RWPE1 (cell line): ENCODE measurements around the gene NR6A1.
A peak's percentile ranks its signal among the peaks of the same experiment; 100 is the strongest.
"Not testable (repeated sequence)": the region's sequence is repeated elsewhere in the genome, so short reads cannot be mapped to it uniquely, and the experiment has no call there.

ENCODE experiments used
- CTCF ChIA-PET: fragments of 350-600 bp; sonication (Branson Sonifier 250); formaldehyde crosslinking; extraction: SDS; loops from one replicate; lab custom pipeline; 2021; lab: Yijun Ruan, JAX
- POLR2A ChIA-PET: fragments of 400-600 bp; formaldehyde crosslinking; extraction: SDS; loops from one replicate; lab custom pipeline; 2020; ENCODE audit warnings: antibody characterized with exemption; ENCODE audit not compliant: low non-redundant PET; lab: Yijun Ruan, JAX
- DNase-seq: peaks from one replicate; pipeline ENCODE4 v3.0.0; 2012; ENCODE audit warnings: low spot score
- H3K27ac ChIP-seq: fragments of 450-650 bp; 2 replicates; pipeline ENCODE4 v1.5.1; 2017
- CTCF ChIP-seq: fragments of 450-650 bp; conservative IDR thresholded peaks from 2 replicates; pipeline ENCODE4 v1.5.1; 2017; ENCODE audit warnings: low read depth, mild to moderate bottlenecking

Gene NR6A1

DNA sequence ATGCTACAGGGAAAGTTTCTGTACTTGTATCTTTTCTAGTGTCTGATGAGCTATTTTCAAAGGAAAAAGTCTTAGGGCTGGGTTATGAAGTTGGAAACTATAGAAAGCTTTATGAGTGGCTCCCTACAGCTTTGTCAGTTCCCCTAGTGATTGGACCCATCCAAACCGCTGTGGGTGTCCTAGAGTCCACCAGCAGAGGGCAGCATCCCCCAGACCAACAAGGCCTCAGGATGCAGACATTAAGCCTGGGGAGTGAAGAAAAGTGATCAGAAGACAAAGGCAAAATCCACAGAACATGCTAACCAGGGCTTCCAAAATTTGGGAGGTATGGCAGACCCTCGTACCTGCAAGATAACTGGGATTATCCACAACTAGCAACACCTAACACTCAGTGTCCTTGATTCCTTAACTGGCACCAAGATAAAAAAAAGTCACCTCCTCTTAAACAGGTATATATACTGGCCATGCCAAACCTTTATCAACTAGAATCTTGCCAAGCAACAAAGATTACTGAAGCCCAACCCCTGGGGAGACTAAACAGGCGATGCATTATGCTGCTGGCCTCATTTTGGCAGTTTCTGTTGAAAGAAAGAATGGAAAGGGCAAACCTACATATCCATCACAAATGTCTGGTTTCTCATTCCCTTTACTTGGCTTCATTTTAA is 153.5 kb downstream of the NR6A1 start:
- POLR2A ChIA-PET: interaction anchor here (0.6 to 1.0 kb wide), 3 partner anchors 24 to 41 kb away, joined by 3 to 5 read pairs (median 3); no protein-coding TSS in a partner anchor
- peak; percentile 99 for TF ChIP-seq CTCF
- no peak overlapping the region for H3K27ac ChIP-seq
- peak; percentile 93 for DNase-seq
- CTCF ChIA-PET: interaction anchor here (0.6 to 5.1 kb wide), 40 partner anchors 10 to 238 kb away, joined by 3 to 65 read pairs (median 4); partner anchors contain the start of gene NR6A1

GRCh38 chr9:124616961-124617360 is 154.2 kb downstream of the NR6A1 start:
- POLR2A ChIA-PET: interaction anchor here (0.6 to 1.0 kb wide), 3 partner anchors 23 to 42 kb away, joined by 3 to 5 read pairs (median 3); no protein-coding TSS in a partner anchor
- no peak for TF ChIP-seq CTCF
- H3K27ac ChIP-seq: no peak overlapping the region
- CTCF ChIA-PET: interaction anchor here (0.6 to 5.1 kb wide), 37 partner anchors 10 to 239 kb away, joined by 3 to 65 read pairs (median 4); partner anchors contain the start of gene NR6A1
- no peak for DNase-seq

DNA sequence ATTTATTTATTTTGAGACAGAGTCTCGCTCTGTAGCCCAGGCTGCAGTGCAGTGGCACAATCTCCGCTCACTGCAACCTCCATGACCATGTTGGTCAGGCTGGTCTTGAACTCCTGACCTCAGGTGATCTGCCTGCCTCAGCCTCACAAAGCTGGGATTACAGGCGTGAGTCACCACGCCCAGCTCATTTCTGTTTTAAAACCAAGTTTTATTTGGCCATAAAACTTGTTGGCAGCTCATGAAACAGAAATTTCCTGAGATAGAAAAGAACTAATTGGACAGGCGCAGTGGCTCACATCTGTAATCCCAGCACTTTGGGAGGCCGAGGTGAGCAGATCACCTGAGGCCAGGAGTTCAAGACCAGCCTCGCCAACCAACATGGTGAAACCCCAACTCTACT is 155.3 kb downstream of the NR6A1 start:
- CTCF ChIA-PET: interaction anchor here (0.9 to 5.1 kb wide), 3 partner anchors 65 to 149 kb away, joined by 3 to 65 read pairs (median 4); no protein-coding TSS in a partner anchor
- POLR2A ChIA-PET, H3K27ac ChIP-seq, DNase-seq: not testable (repeated sequence)

- POLR2A ChIA-PET: no interaction called here
- CTCF ChIA-PET: interaction anchor here (0.9 to 5.1 kb wide), 3 partner anchors 64 to 150 kb away, joined by 3 to 65 read pairs (median 4); no protein-coding TSS in a partner anchor
- no peak for TF ChIP-seq CTCF
- H3K27ac ChIP-seq: no peak overlapping the region
- DNase-seq: no peak
Measured at GRCh38 chr9:124615100-124615742, 155.9 kb downstream of the NR6A1 start.

- TF ChIP-seq CTCF: no peak
- no peak for DNase-seq
- ChIA-PET CTCF (interaction anchor here (0.6 to 1.5 kb wide), 6 partner anchors 56 to 98 kb away, joined by 3 to 4 read pairs (median 4); no protein-coding TSS in a partner anchor), POLR2A (no interaction called here)
- H3K27ac ChIP-seq: no peak overlapping the region
Measured at GRCh38 chr9:124613849-124614248, 157.3 kb downstream of the NR6A1 start.

DNA sequence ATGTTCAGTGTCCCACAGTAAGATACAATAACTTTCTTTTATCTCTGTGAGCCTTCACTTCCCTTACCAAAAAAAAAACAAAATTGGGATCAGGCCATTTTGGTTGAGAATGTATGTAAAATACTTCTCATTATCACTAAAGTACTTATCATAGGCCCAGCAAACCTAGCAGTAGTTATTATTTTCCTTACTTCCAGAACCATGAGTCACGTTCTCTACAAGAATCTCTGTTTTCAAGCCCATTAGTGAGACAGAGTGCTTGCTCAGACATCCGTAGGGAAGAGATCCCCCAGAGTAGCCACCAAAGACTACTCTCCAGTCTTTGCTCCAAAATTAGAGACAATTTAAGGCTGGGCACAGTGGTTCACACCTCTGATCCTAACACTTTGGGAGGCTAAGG is 160.0 kb downstream of the NR6A1 start:
- no peak for TF ChIP-seq CTCF
- H3K27ac ChIP-seq: no peak overlapping the region
- POLR2A ChIA-PET: no interaction called here
- CTCF ChIA-PET: interaction anchor here (0.5 to 0.9 kb wide), 4 partner anchors 12 to 70 kb away, joined by 3 to 4 read pairs (median 3); no protein-coding TSS in a partner anchor
- DNase-seq: no peak
